Esophagus muscularis mucosa (tissue), 4 donors: Measurements from ENCODE around the gene RPS25. TPM values are rescaled to one million over a fixed set of nuclear protein-coding genes. Genes with fewer than 3 reads are reported as not detected.
"Not testable (repeated sequence)": the region's sequence is repeated elsewhere in the genome, so short reads cannot be mapped to it uniquely, and the experiment has no call there.

Experiments
- DNase-seq: peaks from one replicate; pipeline ENCODE4 v3.0.0-alpha.2; 2017; ENCODE audit errors: extremely low spot score
- H3K27ac ChIP-seq, 4 donors: fragments of 200-600 bp; sonication (generic); replicated peaks in 1 of 4; 1 replicate in 3 of 4; 2 replicates in 1 of 4; pipeline ENCODE4 v1.5.1; 2016 to 2019; ENCODE audit warnings: mild to moderate bottlenecking in 1 of 4
- H3K27me3 ChIP-seq, 4 donors: fragments of 200-600 bp; sonication (generic); one replicate each; pipeline versions ENCODE4 v1.5.1 to v1.6.0; 2016 to 2019
- H3K36me3 ChIP-seq, 4 donors: fragments of 200-600 bp; sonication (generic); one replicate each; pipeline ENCODE4 v1.5.1; 2016 to 2019
- H3K4me1 ChIP-seq, 4 donors: fragments of 200-600 bp; sonication (generic); one replicate each; pipeline ENCODE4 v1.5.1; 2016 to 2019
- H3K4me3 ChIP-seq, 4 donors: fragments of 200-600 bp; sonication (generic); 1 replicate in 2 of 4; 2 replicates in 2 of 4; pipeline ENCODE4 v1.5.1; 2016 to 2019; ENCODE audit warnings: mild to moderate bottlenecking in 4 of 4, moderate library complexity in 1 of 4
- H3K9me3 ChIP-seq, 4 donors: fragments of 200-600 bp; sonication (generic); 1 replicate in 3 of 4; 2 replicates in 1 of 4; pipeline ENCODE4 v1.5.1; 2016 to 2019
- CTCF ChIP-seq, 3 experiments: fragments of 200-600 bp in 2 of 3; fragments of 450-650 bp in 1 of 3; sonication (generic) in 2 of 3; IDR thresholded peaks; one replicate each; pipeline ENCODE4 v1.5.1; 2017 to 2019; ENCODE audit warnings: antibody characterized with exemption in 3 of 3, mild to moderate bottlenecking in 2 of 3, moderate library complexity in 1 of 3
- EP300 ChIP-seq: sonication (generic); formaldehyde crosslinking; IDR thresholded peaks from one replicate; pipeline ENCODE4 v1.6.1; 2017; ENCODE audit warnings: antibody characterized with exemption
- POLR2A ChIP-seq: fragments of 450-650 bp; IDR thresholded peaks from one replicate; pipeline ENCODE4 v1.6.1; 2017; ENCODE audit warnings: antibody characterized with exemption, moderate library complexity, mild to moderate bottlenecking, low read depth
- POLR2AphosphoS5 ChIP-seq, 2 donors: sonication (generic); formaldehyde crosslinking; IDR thresholded peaks; one replicate each; pipeline ENCODE4 v1.6.1; 2017; ENCODE audit warnings: antibody characterized with exemption in 2 of 2
- WGBS: methylation state at CpG from one replicate; pipeline ENCODE4 v1.1.5; 2018; 5-methylcytosine and 5-hydroxymethylcytosine counted together
- intact Hi-C: fragments of 100-400 bp; cut with DNase I; formaldehyde crosslinking; loops from one replicate; pipeline ENCODE4 v1.15.1; 2023
- total RNA-seq, 4 donors: library from RNA; depleted of rRNA; stranded (reverse); fragments of >200 nt; gene quantifications; one replicate each; pipeline versions ENCODE4 v1.1.0 to v1.2.1, GENCODE V29; 2016

RPS25 gene
- total RNA-seq, 4 donors from 2014 or later = 1,036 to 2,235 (median 1,740) TPM

GRCh38 chr11:119061256-119061655, 43.1 kb upstream of the RPS25 start:
- TF ChIP-seq EP300 (no peak), POLR2AphosphoS5 (IDR thresholded peaks at IDR 0.05) (no peak), POLR2A (no peak), CTCF (IDR thresholded peaks at IDR 0.05) (no peak)

GRCh38 chr11:119059128-119059527, 41.0 kb upstream of the RPS25 start:
- peaks cover 4 to 15% (median 13%) of the 10 kb centered on the region in 4 donors for H3K36me3 ChIP-seq
- DNase-seq, H3K9me3 ChIP-seq, H3K4me3 ChIP-seq, intact Hi-C loops, H3K27me3 ChIP-seq, H3K27ac ChIP-seq: not testable (repeated sequence)
- peaks cover 13 to 40% (median 33%) of the 10 kb centered on the region in 4 donors for H3K4me1 ChIP-seq
- WGBS = 90% methylated on average over 6 of the region's 35 CpGs

More at GRCh38 chr11:119061256-119061655, 43.1 kb upstream of the RPS25 start:
- no peak for DNase-seq
- Histone ChIP-seq H3K4me1 (peaks cover 9 to 35% (median 30%) of the 10 kb centered on the region in 4 donors), H3K27ac (no peak overlapping the region), H3K9me3 (no peaks in the 10 kb centered on the region), H3K4me3 (no peak overlapping the region), H3K27me3 (no peaks in the 10 kb centered on the region), H3K36me3 (no peaks in the 10 kb centered on the region)
- intact Hi-C loops = no loop called here
- WGBS = 99% methylated on average over 3 of the region's 3 CpGs

GRCh38 chr11:119057000-119057769, 39.0 kb upstream of the RPS25 start, which contains the start of gene HYOU1:
HYOU1 (minus strand) TSS chr11:119057205; CDS start chr11:119056160, 1,045 bp downstream.
- TF ChIP-seq CTCF (IDR thresholded peaks at IDR 0.05) (peak in 2 of 3 experiments; percentile 17 to 23), EP300 (no peak), POLR2AphosphoS5 (IDR thresholded peaks at IDR 0.05) (peak; percentile 80 to 93), POLR2A (peak; percentile 67)
- intact Hi-C loops = no loop called here

GRCh38 chr11:119056421-119056999, 38.4 kb upstream of the RPS25 start:
- Histone ChIP-seq H3K4me1 (peaks cover 13 to 30% (median 25%) of the 10 kb centered on the region in 4 donors), H3K27ac (peak overlapping the region; percentile 88 to 94 (median 93)), H3K9me3 (no peaks in the 10 kb centered on the region), H3K27me3 (no peaks in the 10 kb centered on the region), H3K36me3 (peaks cover 28 to 41% (median 39%) of the 10 kb centered on the region in 4 donors), H3K4me3 (peak overlapping the region; percentile 72 to 99 (median 98))
- WGBS = 0% methylated on average over 15 of the region's 48 CpGs
- TF ChIP-seq EP300 = no peak
- no peak for TF ChIP-seq CTCF (IDR thresholded peaks at IDR 0.05)
- no peak for TF ChIP-seq POLR2AphosphoS5 (IDR thresholded peaks at IDR 0.05)
- TF ChIP-seq POLR2A = no peak
- intact Hi-C loops = no loop called here
- no peak for DNase-seq

More at GRCh38 chr11:119057000-119057769, 39.0 kb upstream of the RPS25 start, which contains the start of gene HYOU1:
- 0% methylated on average over 15 of the region's 79 CpGs for WGBS
- peak; percentile 100 for DNase-seq
- H3K27ac ChIP-seq = peak within 1 kb of the TSS; percentile 88 to 94 (median 93)
- peak within 1 kb of the TSS; percentile 72 to 99 (median 98) for H3K4me3 ChIP-seq
- H3K36me3 ChIP-seq = peaks cover 21 to 34% (median 32%) of the 10 kb centered on the region in 4 donors
- no peaks in the 10 kb centered on the region for H3K27me3 ChIP-seq
- no peaks in the 10 kb centered on the region for H3K9me3 ChIP-seq
- peaks cover 13 to 30% (median 25%) of the 10 kb centered on the region in 4 donors for H3K4me1 ChIP-seq

- no peaks in the 10 kb centered on the region for H3K9me3 ChIP-seq
- TF ChIP-seq POLR2AphosphoS5 (IDR thresholded peaks at IDR 0.05) (no peak), CTCF (IDR thresholded peaks at IDR 0.05) (no peak), EP300 (no peak), POLR2A (no peak)
- WGBS = 35% methylated on average over 6 of the region's 6 CpGs
- no peak for DNase-seq
- peaks cover 13 to 30% (median 25%) of the 10 kb centered on the region in 4 donors for H3K4me1 ChIP-seq
- intact Hi-C loops = no loop called here
- no peaks in the 10 kb centered on the region for H3K27me3 ChIP-seq
- peak overlapping the region in 3 of 4 donors; percentile 88 to 94 (median 92) for H3K27ac ChIP-seq
- peak overlapping the region; percentile 72 to 99 (median 98) for H3K4me3 ChIP-seq
- H3K36me3 ChIP-seq = peaks cover 34 to 47% (median 45%) of the 10 kb centered on the region in 4 donors
Observed at GRCh38 chr11:119055901-119056300, 37.8 kb upstream of the RPS25 start.
